T-helper 1 cell treated with Interleukin-12 subunit alpha and Interleukin-12 subunit beta and Interleukin-4 antibody, amounts not matched to agents 30 μg/mL and 1 μg/mL, for 36 hours (primary cell): Measurements from ENCODE around the gene ITPK1.
A peak's percentile ranks its signal among the peaks of the same experiment; 100 is the strongest.

Source experiments
- H3K27ac Mint-ChIP-seq: one replicate; pipeline ENCODE4 v1.8.0; 2021; ENCODE audit warnings: mild to moderate bottlenecking, mixed read lengths
- H3K27me3 Mint-ChIP-seq: one replicate; pipeline ENCODE4 v1.8.0; 2021; ENCODE audit warnings: low read depth, mixed read lengths
- H3K36me3 Mint-ChIP-seq: one replicate; pipeline ENCODE4 v1.8.0; 2021; ENCODE audit warnings: low read depth, mixed read lengths
- H3K4me1 Mint-ChIP-seq: one replicate; pipeline ENCODE4 v1.8.0; 2021; ENCODE audit warnings: low read depth, mixed read lengths
- H3K4me3 Mint-ChIP-seq: one replicate; pipeline ENCODE4 v1.8.0; 2021; ENCODE audit warnings: mild to moderate bottlenecking, moderate library complexity, mixed read lengths
- H3K9me3 Mint-ChIP-seq: one replicate; pipeline ENCODE4 v1.8.0; 2021; ENCODE audit warnings: mixed read lengths

ITPK1 gene

DNA sequence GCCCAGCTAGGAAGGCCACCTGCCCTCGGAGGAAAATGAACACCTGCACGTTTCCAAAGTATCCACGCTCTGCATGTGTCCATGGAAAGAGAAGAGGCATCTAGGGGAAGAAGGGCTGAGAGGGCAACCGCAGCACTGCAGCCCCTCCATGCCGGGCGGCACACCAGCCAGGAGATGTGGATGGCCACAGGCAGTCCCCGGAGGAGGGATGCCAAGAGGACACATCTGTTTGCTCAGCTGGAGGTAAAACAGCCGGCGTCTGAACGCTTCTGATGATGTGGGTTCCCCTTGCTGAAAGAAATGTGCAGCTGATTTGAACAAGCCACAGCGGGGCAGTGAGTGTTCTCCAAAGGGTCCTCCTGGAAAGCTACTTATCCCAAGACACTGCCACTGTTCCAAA lies 158.8 kb downstream of the ITPK1 start:
- Mint-ChIP-seq H3K4me3 (no peak overlapping the region), H3K36me3 (peaks cover 2% of the 10 kb centered on the region)

DNA sequence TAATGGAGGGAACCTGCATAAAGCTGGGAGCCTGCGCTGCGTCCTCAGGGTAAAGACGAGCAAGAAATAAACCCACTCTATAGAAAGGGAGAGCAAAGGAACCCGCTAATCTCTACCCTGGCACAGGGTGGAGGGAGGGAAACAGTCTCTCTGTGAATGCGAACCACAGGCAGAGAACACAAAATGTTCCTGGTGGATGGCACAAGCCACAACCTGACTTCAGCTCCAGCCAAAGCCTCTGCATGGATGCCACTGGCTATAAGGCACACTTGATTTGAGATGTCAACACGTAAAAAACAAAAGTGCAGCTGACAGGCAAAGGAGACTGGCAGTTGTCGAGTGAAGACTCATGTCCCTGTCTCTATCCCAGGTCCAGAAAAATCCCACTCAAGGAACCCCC lies 160.3 kb downstream of the ITPK1 start:
- Mint-ChIP-seq H3K27me3 (no peaks in the 10 kb centered on the region), H3K36me3 (peaks cover 2% of the 10 kb centered on the region), H3K9me3 (no peaks in the 10 kb centered on the region), H3K4me3 (no peak overlapping the region), H3K27ac (no peak overlapping the region), H3K4me1 (peaks cover 5% of the 10 kb centered on the region)

More for the DNA sequence above, 158.8 kb downstream of the ITPK1 start:
- no peak overlapping the region for H3K27ac Mint-ChIP-seq
- no peaks in the 10 kb centered on the region for H3K27me3 Mint-ChIP-seq
- H3K9me3 Mint-ChIP-seq: no peaks in the 10 kb centered on the region
- peaks cover 2% of the 10 kb centered on the region for H3K4me1 Mint-ChIP-seq

DNA sequence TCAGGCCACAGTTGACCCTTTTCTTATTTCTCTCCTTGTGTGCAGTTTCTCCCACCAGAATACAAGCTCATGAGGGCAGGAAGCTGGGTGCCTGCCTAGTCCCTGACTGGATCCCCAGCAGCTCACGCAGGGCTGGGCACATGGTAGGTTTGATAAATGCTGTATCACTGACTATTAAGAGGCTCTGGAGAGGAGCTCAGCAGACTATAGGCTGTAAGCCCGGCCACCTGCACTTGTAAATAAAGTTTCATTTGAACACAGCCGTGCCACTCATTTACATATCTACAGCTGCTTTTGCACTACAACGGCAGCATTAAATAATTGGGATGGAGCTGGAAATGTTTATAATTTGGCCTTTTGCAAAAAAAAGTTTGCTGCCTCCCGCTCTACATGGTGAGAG lies 160.8 kb downstream of the ITPK1 start:
- H3K27ac Mint-ChIP-seq: no peak overlapping the region
- no peak overlapping the region for H3K4me3 Mint-ChIP-seq
- peaks cover 5% of the 10 kb centered on the region for H3K4me1 Mint-ChIP-seq
- no peaks in the 10 kb centered on the region for H3K27me3 Mint-ChIP-seq
- H3K36me3 Mint-ChIP-seq: peaks cover 2% of the 10 kb centered on the region
- no peaks in the 10 kb centered on the region for H3K9me3 Mint-ChIP-seq

DNA sequence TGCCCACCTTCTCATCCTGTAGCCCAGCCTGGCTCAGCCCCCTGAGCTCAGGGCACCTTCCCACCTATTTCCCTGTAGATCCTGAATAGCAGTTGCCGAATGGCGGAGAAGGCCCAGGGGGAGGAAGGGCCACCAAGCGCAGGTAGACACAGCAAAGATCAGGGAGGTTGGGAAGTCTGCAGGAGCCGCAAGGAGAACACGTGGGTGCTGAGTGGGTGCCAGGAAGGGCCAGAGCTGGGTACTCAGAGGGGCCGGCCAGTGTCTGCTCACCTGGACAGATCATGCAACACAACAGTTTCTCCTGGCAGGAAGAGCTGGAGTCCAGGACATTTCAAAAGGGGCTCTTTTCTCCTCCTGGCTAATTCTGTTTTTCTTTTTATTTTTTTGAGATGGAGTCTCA lies 162.2 kb downstream of the ITPK1 start:
- Mint-ChIP-seq H3K9me3 (no peaks in the 10 kb centered on the region), H3K27me3 (no peaks in the 10 kb centered on the region), H3K27ac (no peak overlapping the region), H3K36me3 (peaks cover 6% of the 10 kb centered on the region), H3K4me3 (no peak overlapping the region), H3K4me1 (peaks cover 5% of the 10 kb centered on the region)

DNA sequence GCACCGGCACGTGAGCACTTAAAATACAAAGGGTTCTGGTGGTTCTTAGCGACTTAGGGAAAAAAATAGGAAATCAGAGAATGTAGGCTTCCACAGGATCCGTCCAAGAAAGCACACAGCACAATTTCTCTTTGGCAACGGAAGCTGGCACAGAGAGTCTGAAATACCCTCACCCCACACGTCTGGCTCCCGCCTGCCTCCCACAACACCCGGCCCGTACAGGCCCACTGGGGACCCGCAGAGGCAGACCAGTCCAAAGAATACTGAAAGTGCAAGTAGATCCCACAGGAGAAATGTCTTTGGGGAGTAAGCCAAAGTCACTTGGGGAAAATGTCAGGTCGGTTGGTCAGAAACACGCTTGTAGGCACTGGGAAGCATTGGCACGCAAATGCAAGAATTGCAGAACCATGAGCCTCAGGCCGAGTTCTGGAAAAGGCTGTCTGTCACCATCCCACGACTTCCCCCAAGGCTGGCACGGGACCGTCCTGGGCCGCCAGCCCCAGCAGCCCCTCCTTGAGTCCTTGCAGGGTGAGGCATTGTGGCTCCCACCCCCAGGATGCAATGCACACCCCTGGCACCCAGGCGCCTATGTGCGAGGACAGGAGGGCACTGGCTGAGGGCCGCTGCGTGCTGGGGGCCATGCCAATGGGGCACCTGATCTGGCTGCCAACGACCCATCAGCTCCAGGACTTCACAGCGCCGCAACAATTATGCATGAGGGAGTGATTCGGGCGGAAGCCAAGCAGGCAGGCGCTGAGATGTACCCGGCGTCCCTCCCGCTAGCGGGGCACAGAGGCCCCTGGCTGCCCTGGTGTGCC lies 163.0 kb downstream of the ITPK1 start:
- peaks cover 4% of the 10 kb centered on the region for H3K36me3 Mint-ChIP-seq
- no peaks in the 10 kb centered on the region for H3K27me3 Mint-ChIP-seq
- no peaks in the 10 kb centered on the region for H3K9me3 Mint-ChIP-seq
- H3K4me1 Mint-ChIP-seq: peaks cover 5% of the 10 kb centered on the region
- no peak overlapping the region for H3K27ac Mint-ChIP-seq
- no peak overlapping the region for H3K4me3 Mint-ChIP-seq

DNA sequence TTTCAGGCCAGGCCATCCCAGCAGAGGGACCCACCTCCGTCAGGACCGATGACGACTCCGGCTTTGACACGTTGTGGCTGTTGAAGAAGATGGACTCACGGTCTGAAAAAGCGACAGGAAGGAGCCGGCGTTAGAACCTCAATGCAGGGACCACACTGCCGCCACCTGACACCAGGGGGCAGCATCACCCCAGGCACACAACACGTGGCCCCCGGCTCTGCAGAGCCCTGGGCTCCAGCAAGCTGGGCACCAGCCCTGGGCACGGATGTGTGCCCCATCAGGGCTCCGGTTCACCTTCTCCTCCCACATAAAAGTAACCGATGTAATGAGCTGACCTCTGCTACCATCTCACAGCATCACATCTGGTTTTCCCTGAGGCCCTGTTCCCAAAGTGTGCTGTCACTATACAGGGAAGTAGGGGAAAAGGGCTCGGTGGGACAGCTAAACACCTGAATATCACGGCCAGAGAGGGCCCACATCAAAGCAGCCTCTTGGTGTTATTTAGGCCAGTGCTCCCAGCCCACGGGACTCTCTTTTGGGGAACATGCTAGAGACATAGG lies 163.7 kb downstream of the ITPK1 start:
- peak overlapping the region; percentile 0 for H3K27ac Mint-ChIP-seq
- H3K9me3 Mint-ChIP-seq: no peaks in the 10 kb centered on the region
- no peaks in the 10 kb centered on the region for H3K27me3 Mint-ChIP-seq
- H3K36me3 Mint-ChIP-seq: peaks cover 4% of the 10 kb centered on the region
- H3K4me3 Mint-ChIP-seq: no peak overlapping the region
- peaks cover 5% of the 10 kb centered on the region for H3K4me1 Mint-ChIP-seq

DNA sequence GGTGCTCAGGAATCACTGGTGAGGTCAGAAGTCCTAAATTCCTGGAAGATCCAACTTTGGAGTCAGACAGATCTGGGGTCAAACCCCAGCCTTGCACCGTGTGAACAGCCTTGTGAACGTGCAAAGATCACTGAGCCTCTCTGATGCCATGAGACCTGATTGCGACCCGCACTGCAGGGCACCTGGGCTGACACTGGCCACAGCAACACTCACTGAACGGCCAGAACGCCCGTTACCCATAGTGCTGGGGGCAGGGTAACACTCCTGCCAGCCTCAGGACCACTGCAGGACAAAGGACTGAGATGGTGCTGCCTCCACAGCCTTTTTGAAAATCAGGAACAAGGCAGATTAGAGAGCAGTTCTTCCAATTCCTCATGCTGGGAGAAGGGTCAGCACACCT lies 164.5 kb downstream of the ITPK1 start:
- Mint-ChIP-seq H3K9me3 (no peaks in the 10 kb centered on the region), H3K27ac (no peak overlapping the region), H3K4me3 (no peak overlapping the region), H3K27me3 (no peaks in the 10 kb centered on the region), H3K4me1 (peaks cover 5% of the 10 kb centered on the region), H3K36me3 (peaks cover 4% of the 10 kb centered on the region)

DNA sequence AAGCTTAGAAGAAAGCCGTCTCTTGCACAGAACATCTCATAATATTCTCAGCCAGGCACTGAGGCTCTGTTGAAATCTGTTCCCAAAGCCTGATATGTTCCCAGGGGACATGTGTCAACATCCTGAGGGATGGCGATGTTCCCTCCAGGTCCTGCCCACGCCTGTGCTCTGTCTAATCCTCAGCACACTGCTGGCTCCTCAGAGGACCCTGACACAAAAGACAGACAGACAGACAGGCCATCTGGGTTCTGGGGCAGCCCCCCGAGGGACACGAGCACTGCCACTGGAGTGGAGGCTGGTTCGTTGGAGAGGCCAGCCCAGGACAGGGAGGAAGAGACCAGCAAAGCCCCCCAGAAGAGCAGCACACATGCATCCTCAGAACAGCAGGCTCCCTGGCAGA lies 165.0 kb downstream of the ITPK1 start:
- Mint-ChIP-seq H3K4me1 (peaks cover 5% of the 10 kb centered on the region), H3K27ac (peak overlapping the region; percentile 41), H3K4me3 (no peak overlapping the region), H3K27me3 (no peaks in the 10 kb centered on the region), H3K36me3 (peaks cover 4% of the 10 kb centered on the region), H3K9me3 (no peaks in the 10 kb centered on the region)

DNA sequence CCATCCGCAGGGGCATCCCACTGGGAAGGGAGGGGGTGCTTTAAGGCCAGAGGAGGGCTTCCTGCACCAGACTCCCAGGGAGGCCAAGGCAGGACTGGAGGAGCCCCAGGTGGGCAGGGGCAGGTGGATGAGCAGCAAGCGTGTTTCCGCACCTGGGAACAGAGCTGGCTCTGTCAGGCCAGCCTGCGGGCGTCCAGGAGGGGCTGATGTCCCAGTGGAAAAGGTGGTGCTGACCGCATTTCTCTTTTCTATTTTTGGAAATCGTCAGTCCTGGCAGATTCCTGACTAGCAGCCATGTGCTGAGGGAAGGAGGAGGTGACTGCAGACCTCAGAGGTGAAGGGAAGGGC lies 165.6 kb downstream of the ITPK1 start:
- H3K27ac Mint-ChIP-seq: no peak overlapping the region
- H3K9me3 Mint-ChIP-seq: no peaks in the 10 kb centered on the region
- H3K27me3 Mint-ChIP-seq: no peaks in the 10 kb centered on the region
- peaks cover 5% of the 10 kb centered on the region for H3K4me1 Mint-ChIP-seq
- peaks cover 4% of the 10 kb centered on the region for H3K36me3 Mint-ChIP-seq
- H3K4me3 Mint-ChIP-seq: no peak overlapping the region

DNA sequence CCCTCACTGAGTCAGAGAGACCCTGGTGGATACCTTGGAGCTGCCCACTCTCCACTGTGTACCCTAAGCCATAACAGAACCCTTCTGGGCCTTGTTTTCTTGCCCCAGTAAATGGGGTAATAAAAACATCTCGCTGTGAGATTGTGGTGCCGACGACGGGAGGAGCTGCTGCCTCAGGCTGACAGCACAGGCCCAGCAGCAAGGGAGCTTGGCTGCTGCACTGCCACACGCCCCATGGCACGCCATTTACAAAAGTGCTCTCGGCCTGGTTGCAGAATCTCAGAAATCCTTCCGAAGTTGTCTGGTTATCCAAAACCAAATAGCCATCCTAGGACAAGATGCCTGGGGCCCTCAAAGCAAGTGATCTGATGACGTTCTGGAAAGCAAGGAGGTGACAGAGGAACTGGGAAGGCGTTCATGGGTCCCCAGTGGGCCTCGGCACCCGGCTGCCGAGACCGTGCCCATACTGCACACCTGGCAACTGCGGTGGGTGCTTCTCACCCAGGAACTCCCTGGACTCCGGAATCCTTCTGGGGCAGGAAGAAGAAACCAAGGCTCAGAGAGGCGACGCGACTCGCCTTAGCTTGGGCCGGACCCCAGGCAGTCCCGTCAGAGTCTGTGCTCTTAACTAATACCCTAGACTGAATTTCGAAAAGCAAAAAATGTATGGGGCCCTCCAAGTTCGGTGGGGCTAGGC lies 166.1 kb downstream of the ITPK1 start:
- H3K27ac Mint-ChIP-seq: no peak overlapping the region
- no peak overlapping the region for H3K4me3 Mint-ChIP-seq
- no peaks in the 10 kb centered on the region for H3K9me3 Mint-ChIP-seq
- H3K36me3 Mint-ChIP-seq: peaks cover 4% of the 10 kb centered on the region
- peaks cover 5% of the 10 kb centered on the region for H3K4me1 Mint-ChIP-seq
- no peaks in the 10 kb centered on the region for H3K27me3 Mint-ChIP-seq

DNA sequence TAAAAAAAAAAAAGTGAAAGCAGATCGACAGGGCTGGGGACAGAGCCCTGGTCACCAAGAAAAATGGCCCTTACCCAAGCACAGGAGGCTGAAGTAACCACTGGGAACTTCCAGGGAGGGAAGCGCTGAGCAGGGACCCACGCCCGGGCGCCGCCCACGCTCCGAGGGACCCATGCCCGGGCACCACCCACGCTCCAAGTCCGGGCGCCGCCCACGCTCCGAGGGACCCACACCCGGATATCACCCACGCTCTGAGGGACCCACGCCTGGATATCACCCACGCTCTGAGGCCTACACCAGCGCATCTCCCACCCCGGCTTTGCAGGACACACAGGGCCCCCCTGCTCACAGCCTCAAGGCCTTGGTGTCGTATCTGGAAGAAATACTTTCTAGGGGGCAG lies 167.1 kb downstream of the ITPK1 start:
- Mint-ChIP-seq H3K9me3 (no peaks in the 10 kb centered on the region), H3K4me3 (no peak overlapping the region), H3K36me3 (peaks cover 4% of the 10 kb centered on the region)

DNA sequence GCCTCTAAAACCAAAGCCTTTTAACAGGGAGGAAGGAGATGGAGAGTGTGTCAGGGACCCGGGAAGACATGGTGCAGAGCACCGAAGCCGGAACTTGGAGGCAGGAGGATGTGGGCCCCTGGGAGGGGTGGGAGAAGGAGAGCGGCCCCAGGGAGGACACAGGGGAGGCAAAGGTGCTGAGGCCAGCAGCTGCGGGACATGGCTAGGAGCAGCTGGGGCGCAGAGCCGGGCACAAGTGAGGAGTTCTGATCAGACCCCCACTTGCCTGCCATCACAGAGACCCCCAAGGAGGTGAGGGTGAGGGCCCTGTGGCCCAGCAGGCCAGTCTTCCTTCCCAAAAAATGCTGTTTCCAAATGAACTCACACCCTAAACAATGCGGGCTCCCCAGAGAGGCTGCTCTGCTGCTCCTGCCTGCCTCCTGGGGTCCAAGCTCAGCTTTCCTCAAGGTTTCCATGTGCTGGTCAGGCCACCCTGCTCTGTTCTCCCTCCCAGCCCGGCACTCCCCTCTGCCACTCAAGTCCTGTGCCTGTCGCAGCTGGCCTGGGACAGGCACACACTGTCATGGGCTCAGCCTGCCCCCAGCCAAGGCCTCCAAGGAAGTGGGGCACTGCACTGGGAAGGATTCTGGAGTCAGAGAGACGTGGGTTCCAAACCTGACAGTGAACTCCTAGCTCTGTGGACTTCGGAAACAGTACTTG lies 168.7 kb downstream of the ITPK1 start:
- Mint-ChIP-seq H3K27ac (no peak overlapping the region), H3K27me3 (no peaks in the 10 kb centered on the region), H3K4me1 (peaks cover 3% of the 10 kb centered on the region), H3K9me3 (no peaks in the 10 kb centered on the region), H3K36me3 (peaks cover 4% of the 10 kb centered on the region), H3K4me3 (no peak overlapping the region)

More for the DNA sequence above, 167.1 kb downstream of the ITPK1 start:
- no peaks in the 10 kb centered on the region for H3K27me3 Mint-ChIP-seq
- H3K4me1 Mint-ChIP-seq: peaks cover 5% of the 10 kb centered on the region
- H3K27ac Mint-ChIP-seq: no peak overlapping the region

DNA sequence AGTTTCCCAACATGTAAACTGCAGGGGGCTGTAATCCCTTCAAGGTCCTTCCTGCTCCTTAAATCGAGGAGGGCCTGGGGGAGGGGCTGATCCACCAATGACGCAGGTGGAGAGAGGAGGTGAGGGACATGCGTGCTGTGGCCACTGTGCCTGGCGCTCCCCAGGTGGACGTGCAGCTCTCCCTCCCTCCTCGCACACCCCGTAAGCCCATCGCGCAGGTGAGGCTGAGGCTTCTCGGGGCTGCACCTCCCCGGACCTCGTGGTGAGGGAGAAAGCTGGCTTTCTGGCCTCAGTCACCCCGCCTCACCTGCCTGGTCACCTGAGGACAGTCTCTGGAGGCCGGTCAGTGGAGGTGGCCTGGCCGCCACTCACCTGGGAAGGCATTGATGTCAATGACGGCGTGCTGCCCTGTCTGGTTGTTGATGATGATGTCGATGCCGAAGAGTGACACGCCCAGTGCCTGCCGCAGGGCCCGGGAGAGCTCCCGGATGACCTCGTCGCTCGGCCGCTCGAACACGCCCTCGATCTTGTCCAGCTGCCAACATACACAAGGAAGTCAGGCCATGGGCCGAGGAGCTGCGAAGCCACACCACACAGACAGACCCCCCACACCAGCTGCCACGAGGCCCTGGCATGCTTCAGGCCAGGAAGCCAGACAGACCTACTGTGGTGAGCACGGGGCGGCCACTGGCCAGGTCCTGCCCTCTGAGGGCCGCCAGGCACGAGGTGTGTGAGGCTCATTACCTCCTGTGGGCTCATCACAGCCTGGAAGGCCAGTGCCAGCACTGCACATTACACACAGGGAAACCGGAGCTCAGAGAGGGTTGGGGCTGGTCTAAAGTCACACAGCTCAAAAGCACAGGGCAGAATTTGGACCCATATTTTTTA lies 169.5 kb downstream of the ITPK1 start:
- Mint-ChIP-seq H3K27ac (no peak overlapping the region), H3K27me3 (no peaks in the 10 kb centered on the region), H3K9me3 (no peaks in the 10 kb centered on the region), H3K4me3 (no peak overlapping the region), H3K4me1 (no peaks in the 10 kb centered on the region), H3K36me3 (peaks cover 4% of the 10 kb centered on the region)

DNA sequence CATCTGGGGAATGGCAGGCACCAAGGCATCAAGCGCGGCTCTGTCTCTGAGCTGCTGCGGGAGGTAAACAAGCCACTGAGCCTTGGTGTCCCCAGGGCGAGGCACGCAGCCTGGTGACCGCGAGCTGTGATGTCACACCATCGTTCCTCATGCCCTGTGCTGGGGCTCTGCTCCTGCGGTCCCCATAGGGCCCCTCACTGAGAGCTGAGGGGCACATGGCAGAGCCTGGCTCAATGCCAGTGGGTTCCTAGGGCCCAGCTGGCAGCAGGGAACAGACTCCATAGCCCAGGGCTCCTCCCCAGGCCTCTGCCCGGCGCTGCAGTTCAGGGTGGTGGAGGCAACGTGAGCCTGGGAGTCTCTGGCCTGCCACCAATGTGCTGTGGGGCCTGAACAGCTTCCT lies 170.2 kb downstream of the ITPK1 start:
- H3K27ac Mint-ChIP-seq: no peak overlapping the region
- no peaks in the 10 kb centered on the region for H3K9me3 Mint-ChIP-seq
- no peaks in the 10 kb centered on the region for H3K27me3 Mint-ChIP-seq
- no peak overlapping the region for H3K4me3 Mint-ChIP-seq
- H3K36me3 Mint-ChIP-seq: peaks cover 4% of the 10 kb centered on the region
- no peaks in the 10 kb centered on the region for H3K4me1 Mint-ChIP-seq
